ENCODE data around the gene TSPEAR. TPM values are rescaled to one million over a fixed set of nuclear protein-coding genes. Genes with fewer than 3 reads are reported as not detected.

Gene TSPEAR
- polyA plus RNA-seq, 1 of the 3 experiments (the other 2 are of a cell fraction): 0.08 TPM

- Histone ChIP-seq H3F3A (replicated peaks; ENCODE audit: insufficient read depth) (no peaks in the 10 kb centered on the region), H3K9me2 (no peaks in the 10 kb centered on the region), H3K4me3 (ENCODE audit: low read depth in 2 of 2, low read length in 1 of 2) (peak overlapping the region; percentile 52 to 65), H2AFZ (ENCODE audit: low read depth) (peak overlapping the region; percentile 81), H3K27ac (ENCODE audit: low read depth in 2 of 2, low read length in 1 of 2) (peak overlapping the region; percentile 40 to 71; a peak in 3 of 4 replicates), H3K36me3 (replicated peaks in 1 of 2; ENCODE audit: control insufficient read depth in 1 of 2, insufficient read depth in 2 of 2, low read length in 1 of 2) (no peaks in the 10 kb centered on the region), H3K79me2 (ENCODE audit: insufficient read depth) (peaks cover 6% of the 10 kb centered on the region; the same call in 1 of the 2 replicates), H3K9me3 (no peaks in the 10 kb centered on the region), H3K9ac (peak overlapping the region; percentile 65), H3K4me2 (peak overlapping the region; percentile 82), H3K27me3 (ENCODE audit: insufficient read depth) (peaks cover 9% of the 10 kb centered on the region; the same call in 1 of the 2 replicates), H3K4me1 (ENCODE audit: control insufficient read depth in 1 of 2, insufficient read depth in 2 of 2, low read depth in 1 of 2, low read length in 1 of 2) (no peaks in the 10 kb centered on the region), H4K20me1 (ENCODE audit: insufficient read depth) (no peaks in the 10 kb centered on the region)
- DNase-seq: no peak
- CTCF ChIA-PET: interaction anchor here (1.7 kb wide), 1 partner anchor 9 kb away, joined by 5 read pairs; no protein-coding TSS in a partner anchor
- TF ChIP-seq RCOR1 (IDR thresholded peaks at IDR 0.05; ENCODE audit: low read length) (no peak), PBX3 (IDR thresholded peaks at IDR 0.05) (no peak), YY1 (IDR thresholded peaks at IDR 0.05; ENCODE audit: low read depth) (no peak), ZBTB33 (IDR thresholded peaks at IDR 0.05; ENCODE audit: borderline replicate concordance, low read depth) (no peak), REST (IDR thresholded peaks at IDR 0.05; ENCODE audit: low read depth, low read length) (no peak), IRF3 (IDR thresholded peaks at IDR 0.05; ENCODE audit: low read depth, low read length) (no peak), EZH2phosphoT487 (IDR thresholded peaks at IDR 0.05; ENCODE audit: borderline replicate concordance, low read depth) (no peak), RFX5 (IDR thresholded peaks at IDR 0.05; ENCODE audit: low read length) (no peak), POLR2AphosphoS5 (IDR thresholded peaks at IDR 0.05; ENCODE audit: low read depth, low read length) (no peak), MAX (IDR thresholded peaks at IDR 0.05; ENCODE audit: low read depth) (no peak), TCF12 (IDR thresholded peaks at IDR 0.05) (no peak)
- WGBS (ENCODE audit: low lambda C conversion rate): 32% methylated on average over 10 of the region's 10 CpGs
- POLR2A ChIA-PET: no interaction called here
Observed at GRCh38 chr21:44485796-44486195, 225.6 kb downstream of the TSPEAR start.

Measured in SK-N-SH (cell line).